Mesodermal cell (in vitro differentiated cells): ENCODE data around the gene CEP170B.

ENCODE experiments used
- H3K27ac ChIP-seq: 2 replicates; pipeline ENCODE4 v1.7.0; 2013; ENCODE audit warnings: mild to moderate bottlenecking, low read depth, low read length, moderate library complexity; ENCODE audit not compliant: severe bottlenecking
- H3K36me3 ChIP-seq: 2 replicates; pipeline ENCODE4 v1.7.1; 2013; ENCODE audit warnings: mild to moderate bottlenecking, low read length, moderate library complexity; ENCODE audit not compliant: control insufficient read depth, insufficient read depth
- H3K4me1 ChIP-seq: one replicate; pipeline ENCODE4 v1.7.1; 2013; ENCODE audit warnings: mild to moderate bottlenecking, low read length; ENCODE audit not compliant: insufficient read depth, control insufficient read depth, poor library complexity, severe bottlenecking
- H3K4me3 ChIP-seq: 2 replicates; pipeline ENCODE4 v1.7.0; 2013; ENCODE audit warnings: low read length, control low read depth, mild to moderate bottlenecking; ENCODE audit not compliant: insufficient read depth, poor library complexity, severe bottlenecking; ENCODE audit errors: extremely low read depth
- H3K9me3 ChIP-seq: 2 replicates; pipeline ENCODE4 v1.7.1; 2013; ENCODE audit warnings: mild to moderate bottlenecking, low read length, moderate library complexity; ENCODE audit not compliant: control insufficient read depth
- WGBS, 2 experiments: methylation state at CpG; one replicate each; pipeline ENCODE4 v1.1.5; 2013; ENCODE audit warnings: missing lambda C conversion rate in 2 of 2; ENCODE audit not compliant: insufficient coverage in 2 of 2; 5-methylcytosine and 5-hydroxymethylcytosine counted together

CEP170B gene

DNA sequence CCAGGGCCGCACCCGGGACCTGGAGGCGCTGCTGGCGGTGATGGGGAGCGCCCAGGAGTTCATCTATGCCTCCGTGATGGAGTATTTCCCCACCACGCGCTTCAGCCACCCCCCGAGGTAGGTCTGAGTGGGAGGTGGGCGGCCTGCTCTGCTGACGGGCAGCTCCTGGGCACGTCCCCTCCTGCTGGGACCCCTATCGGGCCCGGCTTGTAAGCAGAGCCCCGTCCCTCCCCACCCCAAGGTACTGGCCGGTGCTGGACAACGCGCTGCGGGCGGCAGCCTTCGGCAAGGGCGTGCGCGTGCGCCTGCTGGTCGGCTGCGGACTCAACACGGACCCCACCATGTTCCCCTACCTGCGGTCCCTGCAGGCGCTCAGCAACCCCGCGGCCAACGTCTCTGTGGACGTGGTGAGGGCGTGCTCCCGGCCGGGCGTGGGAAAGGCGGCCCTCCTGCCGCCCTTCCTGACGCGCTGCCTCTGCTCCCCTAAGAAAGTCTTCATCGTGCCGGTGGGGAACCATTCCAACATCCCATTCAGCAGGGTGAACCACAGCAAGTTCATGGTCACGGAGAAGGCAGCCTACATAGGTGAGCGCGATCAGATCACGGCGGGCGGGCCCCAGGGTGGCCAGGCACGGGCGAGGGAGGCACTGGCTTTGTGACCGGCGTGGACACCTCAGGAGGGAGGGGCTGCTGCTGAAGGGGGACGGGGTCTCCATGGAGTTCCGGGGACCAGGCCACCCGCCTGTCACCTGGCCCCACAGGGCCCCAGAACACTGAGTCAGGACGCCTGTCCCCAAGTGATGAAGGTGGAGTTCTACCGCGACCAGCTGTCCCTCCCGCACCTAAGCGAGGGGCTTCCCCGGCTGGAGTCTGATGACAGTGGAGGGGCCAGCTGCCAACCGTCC is 67.0 kb downstream of the CEP170B start:
- WGBS, 2 experiments: 47 to 51% methylated on average over 50 to 54 of the region's 64 CpGs
- H3K4me1 ChIP-seq: peaks cover 3% of the 10 kb centered on the region
- no peaks in the 10 kb centered on the region for H3K36me3 ChIP-seq
- peak overlapping the region; percentile 45 for H3K4me3 ChIP-seq
- H3K9me3 ChIP-seq: no peaks in the 10 kb centered on the region
- H3K27ac ChIP-seq: no peak overlapping the region

DNA sequence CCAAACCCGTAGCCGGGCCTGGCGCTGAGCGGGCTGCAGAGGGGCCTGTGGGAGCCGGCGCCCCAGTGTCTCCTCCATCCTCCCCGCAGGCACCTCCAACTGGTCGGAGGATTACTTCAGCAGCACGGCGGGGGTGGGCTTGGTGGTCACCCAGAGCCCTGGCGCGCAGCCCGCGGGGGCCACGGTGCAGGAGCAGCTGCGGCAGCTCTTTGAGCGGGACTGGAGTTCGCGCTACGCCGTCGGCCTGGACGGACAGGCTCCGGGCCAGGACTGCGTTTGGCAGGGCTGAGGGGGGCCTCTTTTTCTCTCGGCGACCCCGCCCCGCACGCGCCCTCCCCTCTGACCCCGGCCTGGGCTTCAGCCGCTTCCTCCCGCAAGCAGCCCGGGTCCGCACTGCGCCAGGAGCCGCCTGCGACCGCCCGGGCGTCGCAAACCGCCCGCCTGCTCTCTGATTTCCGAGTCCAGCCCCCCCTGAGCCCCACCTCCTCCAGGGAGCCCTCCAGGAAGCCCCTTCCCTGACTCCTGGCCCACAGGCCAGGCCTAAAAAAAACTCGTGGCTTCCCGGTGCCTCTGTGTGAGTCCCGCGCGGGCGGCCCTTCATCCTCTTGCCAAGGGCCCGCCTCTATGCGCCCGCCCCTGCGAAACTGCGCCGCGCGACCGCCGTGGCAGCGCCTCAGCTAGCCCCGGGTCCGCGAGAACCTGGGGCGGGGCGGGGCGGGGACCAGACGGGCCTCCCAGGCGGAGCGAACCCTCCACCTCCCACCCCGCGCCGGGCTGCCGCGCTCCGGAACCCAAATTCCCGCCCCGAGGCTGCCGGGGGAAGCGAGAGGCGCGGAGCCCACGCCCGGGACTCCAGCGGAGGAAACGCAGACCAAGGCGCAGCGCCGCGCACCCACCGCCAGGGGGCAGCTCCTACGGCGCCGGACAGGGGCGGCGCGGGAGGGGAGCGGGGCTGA is 67.9 kb downstream of the CEP170B start:
- Histone ChIP-seq H3K36me3 (no peaks in the 10 kb centered on the region), H3K9me3 (no peaks in the 10 kb centered on the region), H3K4me3 (peak overlapping the region; percentile 45), H3K27ac (no peak overlapping the region), H3K4me1 (peaks cover 3% of the 10 kb centered on the region)
- WGBS, 2 experiments: 3 to 6% methylated on average over 49 to 61 of the region's 100 CpGs

DNA sequence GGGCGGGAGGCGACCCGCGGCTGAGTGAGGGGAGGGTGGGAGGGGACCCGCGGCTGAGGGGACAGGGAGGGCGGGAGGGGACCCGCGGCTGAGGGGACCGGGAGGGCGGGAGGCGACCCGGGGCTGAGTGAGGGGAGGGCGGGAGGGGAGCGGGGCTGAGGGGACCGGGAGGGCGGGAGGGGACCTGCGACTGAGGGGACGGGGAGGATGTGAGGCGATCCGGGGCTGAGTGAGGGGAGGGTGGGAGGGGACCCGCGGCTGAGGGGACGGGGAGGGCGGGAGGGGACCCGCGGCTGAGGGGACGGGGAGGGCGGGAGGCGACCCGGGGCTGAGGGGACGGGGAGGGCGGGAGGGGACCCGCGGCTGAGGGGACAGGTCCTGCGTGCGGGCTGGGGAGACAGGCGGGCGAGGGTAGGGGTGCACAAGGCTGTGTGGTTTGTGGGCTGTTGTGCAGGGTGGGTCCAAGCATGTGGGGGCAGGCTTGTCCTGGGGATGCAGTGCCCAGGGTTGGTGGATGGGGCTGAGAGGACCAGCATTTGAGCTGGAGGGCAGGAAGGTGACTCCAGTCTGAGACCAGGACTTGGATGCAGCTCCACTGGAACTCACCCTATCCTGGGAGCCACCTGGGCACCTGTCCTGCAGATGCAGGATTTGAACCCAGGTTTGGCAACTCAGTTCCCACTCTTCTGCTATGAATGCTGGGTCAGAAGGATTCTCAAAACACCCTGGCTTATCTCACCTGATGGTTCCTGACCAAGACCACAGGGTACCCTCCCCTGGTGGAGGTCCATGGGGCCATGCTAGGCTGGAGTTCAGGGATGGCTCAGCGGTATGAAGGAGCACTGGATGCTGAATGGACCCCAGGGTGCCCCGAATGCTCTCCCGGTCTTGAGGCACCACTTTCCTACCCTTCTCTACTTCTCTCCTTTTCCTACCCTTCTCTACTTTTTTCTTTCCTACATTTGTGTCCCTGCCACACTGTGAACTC is 69.0 kb downstream of the CEP170B start:
- Histone ChIP-seq H3K36me3 (no peaks in the 10 kb centered on the region), H3K4me1 (peaks cover 3% of the 10 kb centered on the region), H3K4me3 (no peak overlapping the region), H3K27ac (no peak overlapping the region), H3K9me3 (no peaks in the 10 kb centered on the region)
- 45 to 79% methylated on average over 3 to 8 of the region's 42 CpGs for WGBS, 2 experiments

DNA sequence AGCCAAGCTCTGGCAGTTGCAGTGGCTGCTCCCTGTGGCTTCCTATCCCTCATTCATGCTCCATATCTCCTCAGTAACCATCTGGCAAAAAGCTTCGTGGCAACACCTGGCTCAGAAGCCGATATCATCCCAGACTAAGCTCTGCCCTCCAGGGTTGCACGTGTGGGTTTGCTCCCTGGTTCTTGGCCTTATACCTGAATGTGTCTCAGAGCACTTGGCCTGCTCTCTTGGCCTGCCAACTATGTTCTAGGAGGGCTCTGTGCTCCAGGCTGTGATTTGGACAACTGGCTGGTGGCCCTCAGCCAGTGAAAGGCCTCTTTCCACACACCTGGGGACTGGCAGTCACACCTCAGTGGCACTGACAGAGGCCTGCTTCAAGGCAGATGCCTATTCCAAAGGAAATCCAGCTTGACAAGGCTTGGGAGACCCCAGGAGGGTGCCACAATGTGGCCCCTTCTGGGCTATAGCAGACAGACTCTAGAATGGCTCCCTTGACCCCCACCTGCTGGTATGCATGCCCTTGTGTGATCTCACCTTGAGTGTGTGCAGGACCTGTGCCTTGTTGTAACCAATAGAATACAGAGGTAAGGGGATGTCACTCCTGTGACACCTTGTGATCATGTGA is 70.1 kb downstream of the CEP170B start:
- Histone ChIP-seq H3K4me1 (peaks cover 3% of the 10 kb centered on the region), H3K27ac (no peak overlapping the region), H3K36me3 (no peaks in the 10 kb centered on the region), H3K9me3 (no peaks in the 10 kb centered on the region), H3K4me3 (no peak overlapping the region)
- WGBS, 2 experiments: 83 to 86% methylated on average over 3 of the region's 3 CpGs

DNA sequence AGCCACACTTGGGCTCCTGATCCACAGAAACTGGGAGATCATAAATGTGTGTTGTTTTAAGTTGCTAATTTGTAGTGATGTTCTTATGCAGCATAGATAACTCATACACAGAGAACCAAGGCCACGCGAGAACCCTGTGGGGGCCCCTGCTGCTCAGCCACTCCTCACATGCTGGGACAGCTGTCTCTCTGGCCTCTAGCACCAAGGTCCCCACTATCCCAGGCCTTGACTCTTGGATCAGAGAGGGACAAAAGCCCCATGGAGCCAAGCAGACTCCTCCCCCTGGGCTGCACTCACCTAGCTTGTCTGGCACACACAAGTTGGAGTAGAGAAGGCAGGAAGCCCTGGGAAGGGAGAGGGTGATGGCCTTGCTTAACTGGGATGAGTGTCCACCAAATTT is 70.9 kb downstream of the CEP170B start:
- WGBS, 2 experiments: 100% methylated on average over 2 of the region's 2 CpGs; no CpG with 5 or more reads in 1 of the 2 experiments
- peaks cover 3% of the 10 kb centered on the region for H3K4me1 ChIP-seq
- H3K9me3 ChIP-seq: no peaks in the 10 kb centered on the region
- peaks cover 2% of the 10 kb centered on the region for H3K36me3 ChIP-seq
- H3K4me3 ChIP-seq: no peak overlapping the region
- H3K27ac ChIP-seq: no peak overlapping the region

DNA sequence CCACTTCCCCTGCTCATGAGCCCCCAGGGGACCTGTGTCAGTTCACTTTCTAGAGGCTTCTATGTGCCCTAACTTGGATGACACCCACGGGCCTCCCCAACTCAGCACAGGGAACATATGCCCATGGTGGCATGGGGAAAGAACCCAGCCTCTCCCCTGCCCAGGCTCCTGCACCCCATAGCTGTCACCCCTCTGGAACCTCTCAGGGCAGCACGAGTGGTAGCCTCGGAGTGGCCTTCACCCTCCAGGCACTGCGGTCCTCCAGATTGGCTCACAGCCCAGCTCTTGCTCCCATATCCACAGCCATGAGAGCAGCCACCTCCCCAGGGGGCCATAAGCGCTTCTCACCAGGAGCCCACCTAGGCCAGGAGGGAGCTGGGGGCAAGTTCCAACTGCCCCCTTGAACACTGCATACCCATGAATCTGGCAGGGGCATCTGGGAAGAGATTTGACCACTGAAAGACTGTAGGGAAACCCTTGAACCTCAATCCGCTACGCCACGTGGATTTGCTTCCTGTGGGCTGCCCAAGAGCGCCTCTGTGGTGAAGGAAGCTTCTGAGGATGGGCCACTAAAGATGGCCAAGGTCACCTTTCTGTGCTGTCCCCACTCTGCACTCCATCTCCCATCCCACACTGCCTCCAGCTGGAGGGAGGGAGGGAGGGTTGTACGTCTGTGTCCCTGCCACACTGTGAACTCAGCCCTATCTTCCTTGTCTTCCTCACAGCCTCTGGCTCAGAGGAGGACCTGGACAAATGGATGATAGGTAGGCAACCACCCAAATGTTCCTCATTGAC is 71.5 kb downstream of the CEP170B start:
- Histone ChIP-seq H3K36me3 (peaks cover 3% of the 10 kb centered on the region), H3K9me3 (no peaks in the 10 kb centered on the region), H3K27ac (no peak overlapping the region), H3K4me1 (peaks cover 3% of the 10 kb centered on the region), H3K4me3 (no peak overlapping the region)
- WGBS, 2 experiments: 88 to 95% methylated on average over 4 to 7 of the region's 10 CpGs

DNA sequence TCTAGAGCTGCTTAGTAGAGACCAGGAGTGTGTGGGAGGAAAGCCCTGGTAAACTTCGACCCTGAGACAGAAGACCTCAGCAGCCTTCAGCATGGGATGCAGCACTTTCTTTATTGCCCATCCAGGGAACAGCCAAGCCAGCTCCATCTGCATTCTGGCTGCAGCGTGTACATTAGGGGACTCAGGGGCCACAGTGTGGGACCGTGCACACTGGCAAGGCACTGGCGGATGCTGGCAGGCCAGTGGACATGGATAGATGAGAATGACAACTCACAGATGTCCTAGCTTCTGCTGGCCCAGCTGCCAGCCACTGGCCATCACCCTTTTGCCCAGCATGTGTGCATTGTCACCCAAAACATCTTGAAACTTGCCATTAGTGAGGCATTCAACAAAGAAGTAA is 72.1 kb downstream of the CEP170B start:
- H3K36me3 ChIP-seq: peaks cover 6% of the 10 kb centered on the region
- H3K27ac ChIP-seq: no peak overlapping the region
- H3K9me3 ChIP-seq: no peaks in the 10 kb centered on the region
- H3K4me3 ChIP-seq: no peak overlapping the region
- peaks cover 3% of the 10 kb centered on the region for H3K4me1 ChIP-seq
- 93 to 100% methylated on average over 3 to 4 of the region's 4 CpGs for WGBS, 2 experiments

DNA sequence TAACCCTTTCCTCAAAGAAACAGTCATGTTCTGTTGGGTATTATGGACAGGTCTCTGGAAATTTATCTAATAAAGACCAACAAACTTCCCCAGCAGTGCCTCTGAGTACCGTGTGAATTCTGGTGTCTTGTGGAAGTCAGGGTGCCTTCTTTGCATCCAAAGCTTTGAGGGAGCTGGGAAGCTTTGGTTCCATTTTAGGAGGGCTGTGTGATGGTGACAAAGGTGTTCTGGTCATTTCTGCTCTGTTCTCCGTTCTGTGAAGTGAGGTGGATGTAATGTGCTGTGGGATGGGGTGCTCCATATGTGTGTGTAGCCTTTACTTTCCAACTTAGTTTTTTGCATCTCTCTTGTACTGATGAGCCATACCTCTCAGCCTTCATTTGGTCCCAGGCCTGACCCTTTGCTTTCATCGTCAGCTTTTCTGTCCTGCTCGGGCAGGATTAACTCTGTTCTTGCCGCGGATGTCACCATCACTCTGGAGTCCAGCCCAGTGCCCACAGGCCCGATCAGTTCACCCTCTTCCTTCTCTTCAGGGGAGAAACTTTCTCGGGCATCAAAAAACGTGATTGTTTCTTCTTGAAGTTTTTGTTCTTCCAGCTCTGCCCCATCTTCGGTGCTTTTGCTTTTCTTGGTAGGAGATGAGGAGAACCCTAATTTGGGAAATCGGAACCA is 72.8 kb downstream of the CEP170B start:
- no peak overlapping the region for H3K27ac ChIP-seq

DNA sequence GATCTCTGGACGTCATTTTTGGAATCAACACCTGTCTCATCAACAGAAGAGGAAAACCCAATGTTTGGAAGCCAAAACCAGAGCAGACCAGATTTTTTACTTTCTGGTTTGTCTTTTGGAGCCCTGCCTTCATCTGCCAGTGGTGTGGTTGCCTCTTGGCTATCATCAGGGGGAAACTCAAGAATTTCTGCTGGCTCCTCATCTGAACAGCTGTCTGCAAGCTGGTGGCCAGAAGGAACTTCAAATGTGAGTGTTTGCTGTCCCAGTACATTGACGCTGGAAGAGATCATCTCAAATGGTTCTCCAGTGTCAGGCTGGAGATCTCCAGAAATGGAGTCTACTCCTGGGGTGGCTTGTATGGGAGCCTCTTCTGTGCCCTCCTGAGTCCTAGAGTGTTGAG is 73.4 kb downstream of the CEP170B start:
- Histone ChIP-seq H3K9me3 (no peaks in the 10 kb centered on the region), H3K4me1 (no peaks in the 10 kb centered on the region), H3K4me3 (no peak overlapping the region), H3K27ac (no peak overlapping the region), H3K36me3 (peaks cover 6% of the 10 kb centered on the region)
- 94 to 100% methylated on average over 2 of the region's 2 CpGs for WGBS, 2 experiments

More for the DNA sequence above, 72.8 kb downstream of the CEP170B start:
- Histone ChIP-seq H3K9me3 (no peaks in the 10 kb centered on the region), H3K4me3 (no peak overlapping the region), H3K4me1 (no peaks in the 10 kb centered on the region), H3K36me3 (peaks cover 6% of the 10 kb centered on the region)
- WGBS, 2 experiments: 84 to 85% methylated on average over 5 to 8 of the region's 11 CpGs
